Measurements from ENCODE around the gene STK32C.
"Not testable (repeated sequence)": the region's sequence is repeated elsewhere in the genome, so short reads cannot be mapped to it uniquely, and the experiment has no call there.

STK32C gene

GRCh38 chr10:132316133-132316532 lies 8.4 kb upstream of the STK32C start:
- no peak for DNase-seq

DNA sequence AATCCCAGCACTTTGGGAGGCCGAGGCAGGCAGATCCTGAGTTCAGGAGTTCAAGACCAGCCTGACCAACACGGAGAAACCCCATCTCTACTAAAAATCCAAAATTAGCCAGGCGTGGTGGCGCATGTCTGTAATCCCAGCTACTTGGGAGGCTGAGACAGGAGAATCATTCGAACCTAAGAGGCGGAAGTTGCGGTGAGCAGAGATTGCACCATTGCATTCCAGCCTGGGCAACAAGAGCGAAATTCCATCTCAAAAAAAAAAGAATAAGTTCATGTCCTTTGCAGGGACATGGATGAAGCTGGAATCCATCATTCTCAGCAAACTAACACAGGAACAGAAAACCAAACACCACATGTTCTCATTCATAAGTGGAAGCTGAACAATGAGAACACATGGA lies 7.1 kb upstream of the STK32C start:
- not testable (repeated sequence) for DNase-seq

DNA sequence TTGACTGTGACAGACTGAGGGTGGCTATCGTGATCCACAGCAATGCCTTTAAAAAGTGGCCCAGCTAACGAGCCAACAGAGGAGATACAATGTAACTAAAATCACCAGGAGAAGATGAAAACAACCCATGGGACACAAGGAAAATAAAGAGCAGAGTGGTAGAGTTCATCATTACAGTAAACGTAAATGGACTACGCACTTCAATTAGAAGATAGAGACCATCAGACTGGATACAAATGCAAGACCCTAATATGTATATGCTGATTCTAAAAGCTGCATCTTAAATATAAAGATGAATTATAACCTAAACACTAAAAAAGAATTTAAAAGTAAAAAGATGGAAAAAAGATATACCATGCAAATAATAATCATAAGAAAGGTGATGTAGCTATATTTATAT lies 6.6 kb upstream of the STK32C start:
- no peak for DNase-seq

DNA sequence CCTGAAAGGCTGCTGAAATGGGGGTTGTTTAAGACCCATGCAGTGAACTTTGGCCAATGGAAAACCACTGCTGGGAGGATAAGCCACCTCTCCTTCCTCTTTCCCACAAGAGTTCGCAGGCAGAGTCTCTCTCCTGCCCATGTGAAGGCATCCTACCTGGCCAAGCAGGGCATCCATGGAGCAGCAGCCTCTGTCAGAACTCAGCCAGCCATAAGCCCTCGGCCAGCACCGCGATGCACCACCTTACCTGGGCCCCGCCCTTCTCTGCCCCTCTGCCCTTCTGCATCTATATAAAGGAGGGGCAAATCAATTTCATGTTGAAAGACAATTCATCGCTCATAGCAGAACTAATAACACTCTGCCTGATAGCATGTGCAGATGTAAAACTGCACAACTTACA lies 6.1 kb upstream of the STK32C start:
- no peak for DNase-seq

- DNase-seq: no peak
Measured at GRCh38 chr10:132313305-132313704, 5.6 kb upstream of the STK32C start.

DNA sequence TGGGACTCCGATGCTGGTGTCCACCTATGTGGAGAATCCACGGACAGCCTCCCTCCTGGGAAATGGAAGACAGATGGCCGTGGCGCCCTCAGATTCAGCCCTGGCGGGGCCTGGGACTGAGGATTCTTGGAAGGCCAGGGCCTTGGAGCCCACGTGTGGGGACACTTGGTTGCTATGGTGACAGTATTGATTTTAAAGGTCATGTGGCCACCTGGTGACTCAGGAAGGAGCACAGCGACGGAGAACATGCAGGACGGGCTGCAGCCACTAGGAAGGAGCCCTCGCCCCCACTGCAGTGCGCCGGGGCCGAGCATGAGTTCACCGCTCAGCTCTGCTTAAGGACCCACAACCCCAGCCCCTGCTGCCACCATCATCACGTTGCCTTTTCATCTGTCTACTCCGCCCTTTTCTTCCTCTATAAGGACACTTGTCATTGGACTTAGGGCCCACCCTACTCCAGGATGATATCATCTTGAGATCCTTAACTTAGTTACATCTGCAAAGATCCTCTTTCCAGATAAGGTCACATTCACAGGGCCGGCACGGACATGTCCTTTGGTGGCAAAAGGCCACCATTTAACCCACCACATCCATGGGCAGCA lies 3.7 kb upstream of the STK32C start:
- no peak for DNase-seq

DNA sequence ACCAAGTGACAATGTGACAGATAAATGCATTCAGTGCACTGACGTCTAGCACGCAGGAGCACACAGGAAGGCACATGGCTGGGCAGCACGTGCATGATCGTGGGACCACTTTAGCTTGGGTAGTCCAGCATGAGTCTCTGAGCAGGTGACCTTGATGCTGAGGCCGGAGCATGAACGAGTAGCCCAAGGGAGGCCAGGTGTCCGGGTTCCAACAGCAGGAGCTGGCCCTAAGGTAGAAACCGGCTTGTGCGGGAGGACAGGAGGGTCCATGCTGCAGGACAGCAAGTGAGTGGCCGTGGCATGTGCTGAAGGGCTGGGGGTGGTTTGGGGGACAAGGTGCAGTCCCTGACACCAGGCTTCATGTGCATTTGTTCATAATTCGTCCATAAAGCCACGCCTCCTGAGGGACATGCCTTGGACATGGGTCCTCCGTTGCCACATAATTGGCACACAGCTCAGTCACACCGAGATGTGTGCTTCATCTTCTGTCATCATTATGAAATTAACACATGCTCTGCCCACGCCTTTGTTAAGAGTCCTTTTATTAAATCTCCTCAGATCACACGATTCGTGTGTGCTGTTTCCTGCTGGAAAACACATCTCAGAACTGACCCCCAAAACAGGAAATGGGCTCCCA lies 3.1 kb upstream of the STK32C start:
- no peak for DNase-seq

DNA sequence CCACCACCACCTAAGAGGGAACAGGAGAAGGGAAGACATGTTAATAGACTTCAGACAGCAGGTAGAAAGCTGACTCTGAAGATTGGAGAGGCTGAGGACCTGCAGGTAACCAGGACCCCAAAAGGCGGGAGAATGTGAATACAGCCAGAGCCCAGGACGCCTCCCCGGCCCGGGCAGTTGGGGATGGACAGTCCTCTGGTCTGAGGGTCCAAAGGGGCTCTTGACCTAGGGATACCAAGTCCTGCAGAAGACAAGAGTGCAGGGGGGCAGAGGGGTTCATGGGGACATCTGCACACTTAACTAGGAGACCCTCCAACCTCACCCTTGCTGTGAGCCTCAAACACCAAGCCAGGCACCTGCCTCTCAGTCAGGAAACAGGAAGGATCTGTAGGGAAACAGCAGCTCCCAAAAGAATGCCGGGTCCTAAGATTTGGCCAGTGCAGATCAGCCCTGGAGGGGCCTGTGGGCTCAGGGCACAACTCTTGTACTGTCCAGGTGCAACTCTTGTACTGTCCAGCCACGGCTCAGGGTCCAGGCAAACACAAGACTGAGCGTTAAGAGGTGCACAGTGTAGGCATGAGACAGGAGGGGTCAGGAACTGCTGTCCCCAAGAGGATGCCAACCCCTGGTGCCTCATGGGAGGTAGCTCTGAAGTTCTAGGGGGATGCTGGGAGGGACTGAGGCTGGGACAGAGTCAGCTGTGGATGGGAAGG lies 2.3 kb upstream of the STK32C start:
- DNase-seq: no peak

GRCh38 chr10:132309471-132309865 lies 1.7 kb upstream of the STK32C start:
- no peak for DNase-seq

DNA sequence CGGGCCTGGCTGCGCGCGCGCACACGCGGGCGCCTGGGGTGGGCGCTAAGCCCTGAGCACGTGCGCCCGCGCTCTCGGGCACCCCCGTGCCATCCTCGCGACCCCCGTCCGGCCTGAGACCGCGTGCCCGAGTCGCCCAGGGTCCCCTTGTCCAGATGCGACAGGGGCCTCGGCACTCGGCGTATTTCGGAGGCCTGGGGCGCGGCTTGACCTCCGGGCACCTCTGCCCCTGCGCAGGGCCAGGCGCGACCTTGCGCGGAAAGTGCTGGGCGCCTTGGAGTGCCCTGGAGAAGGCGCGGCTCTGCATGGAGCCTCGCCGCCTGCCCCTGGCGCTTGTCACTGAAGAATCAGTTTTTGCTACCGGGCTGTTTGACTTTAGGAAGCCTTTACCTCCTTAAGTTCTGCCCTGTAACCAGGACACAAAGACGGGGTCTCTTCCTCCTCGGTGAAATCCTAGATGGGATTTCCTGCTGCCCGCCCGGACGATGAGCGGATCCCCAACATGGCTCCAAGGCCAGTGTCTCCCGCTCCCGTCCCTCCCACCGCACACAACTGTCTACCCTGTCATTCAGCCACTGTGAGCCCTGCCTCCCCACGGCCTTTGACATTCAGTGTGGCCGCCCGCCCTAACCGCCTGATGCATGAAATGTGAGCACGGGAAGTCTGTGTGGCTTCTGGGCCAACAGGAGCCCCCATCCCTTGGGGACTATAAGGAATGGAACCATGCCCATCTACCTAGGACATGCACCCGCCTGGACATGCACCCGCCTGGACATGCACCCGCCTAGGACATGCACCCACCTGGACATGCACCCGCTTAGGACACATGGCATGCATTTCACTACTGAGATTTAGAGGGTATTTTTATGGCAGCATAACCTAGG lies 1.1 kb upstream of the STK32C start:
- DNase-seq: no peak

GRCh38 chr10:132306864-132307751 lies 642 bp downstream of the STK32C start:
- no peak for DNase-seq

DNA sequence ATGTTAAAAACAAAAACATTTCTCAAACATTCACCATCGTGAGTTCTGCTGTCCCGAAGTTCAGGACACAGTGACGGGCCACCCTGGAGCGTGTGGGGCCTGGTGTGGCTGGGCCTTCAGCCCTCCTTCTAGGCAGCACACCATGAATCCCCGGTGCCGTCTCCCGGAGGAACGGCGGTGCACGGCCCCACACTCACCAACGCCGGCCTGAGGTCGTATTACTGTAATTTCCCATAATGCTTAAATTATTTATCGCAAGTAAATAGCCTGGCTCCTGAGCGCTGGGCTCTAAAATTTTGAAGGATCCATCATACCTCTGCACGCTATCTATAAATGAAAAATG lies 1.4 kb downstream of the STK32C start:
- DNase-seq: no peak

DNA sequence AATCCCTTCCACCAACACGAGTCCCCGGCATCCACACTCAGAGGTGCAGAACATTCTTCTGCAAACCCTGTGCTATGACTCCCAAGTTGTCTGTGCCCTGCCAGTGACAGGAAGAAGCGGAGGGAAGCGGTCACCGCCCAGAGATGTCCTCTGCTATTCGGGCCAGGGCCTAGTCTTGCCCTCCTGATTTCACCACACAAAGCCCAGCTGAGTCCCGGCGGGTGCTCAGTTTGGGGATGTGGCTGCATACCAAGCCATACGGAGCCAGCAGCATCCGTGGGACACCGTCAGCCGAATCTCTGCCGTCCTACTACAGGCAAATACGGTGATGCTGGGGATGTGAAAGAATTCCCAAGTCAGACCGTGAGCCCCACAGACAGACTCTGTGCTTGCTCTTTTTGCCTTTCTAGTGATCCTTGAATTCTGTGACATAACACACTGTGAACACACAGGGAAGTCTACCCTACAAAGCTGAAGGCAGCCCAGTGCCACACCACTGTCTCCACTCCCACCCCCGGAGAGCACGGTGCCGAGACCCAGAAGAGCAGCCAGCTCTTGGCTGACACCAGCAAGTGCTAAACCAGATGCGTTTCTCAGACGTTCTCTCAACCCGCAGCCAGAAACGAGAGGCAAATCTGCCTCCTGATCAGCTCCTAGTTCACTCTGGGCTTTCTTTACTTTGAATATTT lies 2.0 kb downstream of the STK32C start:
- DNase-seq: no peak

DNA sequence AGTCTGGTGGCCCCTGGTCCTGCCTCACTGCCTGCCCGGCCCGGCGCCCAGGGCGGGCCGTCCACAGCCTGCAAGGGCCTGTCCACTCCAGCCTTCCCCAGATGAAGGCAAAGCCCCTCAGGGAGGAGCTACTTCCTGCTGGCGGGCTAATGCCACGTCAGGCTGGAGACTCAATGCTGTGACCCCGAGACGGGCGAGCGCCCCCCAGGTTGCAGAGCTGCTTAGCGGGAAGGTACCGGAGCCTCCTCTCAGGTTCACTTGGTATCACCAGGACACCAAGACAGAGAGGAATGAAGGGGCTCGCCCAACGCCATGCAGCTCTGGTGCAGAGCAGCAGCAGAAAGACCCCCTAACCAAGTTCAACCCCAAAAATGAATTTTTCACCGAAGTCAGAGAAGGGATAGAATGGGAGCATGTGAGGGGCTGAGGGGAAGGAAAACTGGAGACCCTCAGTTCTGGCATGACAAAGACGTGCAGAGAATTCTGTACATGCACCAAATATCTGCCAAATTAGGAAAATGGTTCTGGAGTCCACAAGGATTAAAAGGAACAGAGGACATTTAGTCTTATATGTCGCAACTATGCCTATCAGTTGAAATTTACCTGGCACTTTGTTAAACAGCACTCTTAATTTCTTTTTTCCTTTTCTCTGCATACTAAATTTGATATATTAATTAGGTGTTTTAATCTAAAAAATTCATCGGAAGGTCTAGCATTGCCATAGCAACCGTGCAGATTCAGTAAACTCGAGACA lies 2.8 kb downstream of the STK32C start:
- DNase-seq: no peak

DNA sequence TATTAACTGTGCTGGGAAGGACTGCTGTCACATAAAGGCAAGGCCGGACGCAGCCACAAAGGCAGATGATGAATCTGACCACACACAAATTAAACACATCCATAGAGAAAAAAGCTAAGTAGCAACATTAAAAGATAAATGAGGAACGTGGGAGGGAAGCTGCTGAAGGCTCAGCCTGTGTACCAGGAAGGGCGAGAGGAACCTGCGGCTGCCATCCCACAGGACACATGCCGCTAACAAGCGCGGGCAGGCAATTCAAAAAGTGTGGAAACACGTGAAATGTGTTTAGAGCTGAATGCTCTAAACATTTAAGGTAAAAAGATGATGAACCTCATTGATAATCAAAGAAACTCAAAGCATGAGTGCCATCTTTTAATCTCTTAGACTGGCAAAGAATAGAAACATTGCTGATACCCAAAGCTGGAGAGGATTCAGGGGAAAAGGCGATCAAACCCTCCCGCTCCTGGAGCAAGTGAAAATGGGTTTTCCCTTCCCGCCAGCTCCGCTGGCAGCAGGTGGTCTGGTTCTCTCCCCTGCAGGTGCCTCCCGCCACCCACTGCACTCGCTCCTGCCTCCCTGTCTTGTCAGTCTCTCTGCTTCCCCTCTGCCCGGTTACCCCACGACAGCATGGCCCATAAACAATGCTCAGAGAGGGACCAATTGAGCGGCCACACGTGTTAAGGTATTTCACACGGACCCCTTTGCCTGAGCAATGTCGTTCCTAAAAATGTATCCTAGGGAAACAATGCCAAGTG lies 4.2 kb downstream of the STK32C start:
- DNase-seq: no peak

- DNase-seq: no peak
Measured at GRCh38 chr10:132302421-132303310, 5.1 kb downstream of the STK32C start.

- DNase-seq: no peak
Measured at GRCh38 chr10:132301371-132302330, 6.1 kb downstream of the STK32C start.

- no peak for DNase-seq
Measured at GRCh38 chr10:132300582-132300981, 7.2 kb downstream of the STK32C start.

Data from amniotic stem cell (primary cell).